MCF 10A (cell line): ENCODE results near the gene PXMP4. TPM values are rescaled to one million over a fixed set of nuclear protein-coding genes. Genes with fewer than 3 reads are reported as not detected.

Experiments
- BruUV-seq: library from RNA; stranded (reverse); fragments of 400-500 nt; replicated peaks from 2 replicates; lab custom pipeline; 2021; lab: Mats Ljungman, UMichigan
- CTCF ChIA-PET: fragments of 300-600 bp; sonication (Branson Sonifier 250); formaldehyde crosslinking; extraction: SDS; loops from one replicate; lab custom pipeline; 2021; ENCODE audit warnings: antibody characterized with exemption, inconsistent platforms; lab: Yijun Ruan, JAX
- POLR2A ChIA-PET: fragments of 300-600, 350-650 bp; sonication (Branson Sonifier 250); formaldehyde crosslinking; extraction: SDS; loops from one replicate; lab custom pipeline; 2020; ENCODE audit warnings: antibody characterized with exemption, inconsistent platforms; lab: Yijun Ruan, JAX
- DNase-seq: peaks from one replicate; pipeline ENCODE4 v3.0.0-alpha.2; 2018; ENCODE audit not compliant: unreplicated experiment
- H3K27ac Mint-ChIP-seq: one replicate; pipeline ENCODE4 v1.8.0; 2022; ENCODE audit warnings: mild to moderate bottlenecking, low read depth, mixed read lengths; ENCODE audit not compliant: unreplicated experiment
- H3K27me3 Mint-ChIP-seq: one replicate; pipeline ENCODE4 v1.8.0; 2022; ENCODE audit warnings: mixed read lengths; ENCODE audit not compliant: insufficient read depth, unreplicated experiment
- H3K36me3 Mint-ChIP-seq: one replicate; pipeline ENCODE4 v1.8.0; 2022; ENCODE audit warnings: mild to moderate bottlenecking, moderate library complexity, mixed read lengths; ENCODE audit not compliant: insufficient read depth, unreplicated experiment
- H3K4me1 Mint-ChIP-seq: one replicate; pipeline ENCODE4 v1.8.0; 2022; ENCODE audit warnings: mixed read lengths; ENCODE audit not compliant: insufficient read depth, unreplicated experiment
- H3K4me3 Mint-ChIP-seq: one replicate; pipeline ENCODE4 v1.8.0; 2022; ENCODE audit warnings: mild to moderate bottlenecking, moderate library complexity, mixed read lengths; ENCODE audit not compliant: unreplicated experiment
- H3K9me3 Mint-ChIP-seq: one replicate; pipeline ENCODE4 v1.8.0; 2022; ENCODE audit warnings: mixed read lengths; ENCODE audit not compliant: unreplicated experiment
- intact Hi-C: fragments of 100-400 bp; cut with micrococcal nuclease; formaldehyde crosslinking; loops from 2 replicates; pipeline ENCODE4 v1.14.1; 2022
- total RNA-seq: library from RNA; stranded (reverse); gene quantifications from 2 replicates; pipeline ENCODE4 v1.2.3, GENCODE V29; 2022
- TF ChIP-seq, protein P1 (sequence below): fragments of 200-600 bp; IDR thresholded peaks from one replicate; pipeline ENCODE4 v1.8.0; 2022; ENCODE audit warnings: antibody characterized with exemption, mild to moderate bottlenecking; ENCODE audit not compliant: unreplicated experiment

PXMP4 gene
- total RNA-seq, 1 experiment from 2014 or later: 3.9 TPM

DNA sequence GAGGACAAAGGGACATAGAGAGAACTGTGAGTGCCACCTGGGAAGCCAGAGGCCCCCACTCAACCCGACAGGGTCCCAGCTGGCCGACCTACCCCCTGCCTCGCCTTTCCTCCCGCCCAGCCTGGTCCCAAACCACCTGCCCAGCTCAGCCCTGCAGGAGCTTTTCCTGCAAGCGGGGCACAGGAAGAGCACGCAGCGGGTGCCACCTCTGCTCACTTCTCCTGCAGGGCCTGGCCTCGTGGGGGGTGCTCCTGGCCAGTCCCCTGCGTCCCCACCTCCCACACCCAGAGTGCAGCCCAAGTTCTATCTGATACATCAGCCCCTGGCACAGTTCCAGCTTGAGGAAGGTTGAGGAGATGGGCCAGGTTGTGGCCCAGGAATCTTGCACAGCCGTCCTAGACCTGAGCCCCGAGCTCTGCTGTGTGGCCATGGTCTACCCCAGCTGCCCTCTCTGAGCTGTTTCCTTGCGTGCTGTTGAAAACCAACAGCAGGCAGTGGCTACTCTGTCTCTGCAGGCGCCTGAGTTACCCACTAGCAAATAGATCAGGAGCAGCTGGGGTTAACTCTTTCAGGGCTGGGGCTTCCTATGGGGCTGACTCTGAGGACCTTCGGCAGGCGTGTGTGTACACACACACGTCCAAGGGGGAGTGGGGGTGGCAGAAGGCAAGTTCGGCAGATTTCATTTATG, 47.5 kb downstream of the PXMP4 start:
- intact Hi-C loops: no loop called here
- ChIA-PET CTCF (interaction anchor here (0.6 kb wide), 1 partner anchor 156 kb away, joined by 3 read pairs; no protein-coding TSS in a partner anchor), POLR2A (interaction anchor here (0.8 to 0.9 kb wide), 2 partner anchors 10 to 182 kb away, joined by 3 to 4 read pairs; partner anchors contain the start of genes C20orf144 and CBFA2T2)
- Mint-ChIP-seq H3K4me3 (peak overlapping the region; percentile 97), H3K4me1 (peaks cover 19% of the 10 kb centered on the region), H3K27ac (no peak overlapping the region), H3K36me3 (peaks cover 8% of the 10 kb centered on the region), H3K27me3 (no peaks in the 10 kb centered on the region), H3K9me3 (no peaks in the 10 kb centered on the region)
- no peak for DNase-seq
- TF ChIP-seq, protein P1, sequence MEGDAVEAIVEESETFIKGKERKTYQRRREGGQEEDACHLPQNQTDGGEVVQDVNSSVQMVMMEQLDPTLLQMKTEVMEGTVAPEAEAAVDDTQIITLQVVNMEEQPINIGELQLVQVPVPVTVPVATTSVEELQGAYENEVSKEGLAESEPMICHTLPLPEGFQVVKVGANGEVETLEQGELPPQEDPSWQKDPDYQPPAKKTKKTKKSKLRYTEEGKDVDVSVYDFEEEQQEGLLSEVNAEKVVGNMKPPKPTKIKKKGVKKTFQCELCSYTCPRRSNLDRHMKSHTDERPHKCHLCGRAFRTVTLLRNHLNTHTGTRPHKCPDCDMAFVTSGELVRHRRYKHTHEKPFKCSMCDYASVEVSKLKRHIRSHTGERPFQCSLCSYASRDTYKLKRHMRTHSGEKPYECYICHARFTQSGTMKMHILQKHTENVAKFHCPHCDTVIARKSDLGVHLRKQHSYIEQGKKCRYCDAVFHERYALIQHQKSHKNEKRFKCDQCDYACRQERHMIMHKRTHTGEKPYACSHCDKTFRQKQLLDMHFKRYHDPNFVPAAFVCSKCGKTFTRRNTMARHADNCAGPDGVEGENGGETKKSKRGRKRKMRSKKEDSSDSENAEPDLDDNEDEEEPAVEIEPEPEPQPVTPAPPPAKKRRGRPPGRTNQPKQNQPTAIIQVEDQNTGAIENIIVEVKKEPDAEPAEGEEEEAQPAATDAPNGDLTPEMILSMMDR: no peak
- BruUV-seq: no TSS peak

DNA sequence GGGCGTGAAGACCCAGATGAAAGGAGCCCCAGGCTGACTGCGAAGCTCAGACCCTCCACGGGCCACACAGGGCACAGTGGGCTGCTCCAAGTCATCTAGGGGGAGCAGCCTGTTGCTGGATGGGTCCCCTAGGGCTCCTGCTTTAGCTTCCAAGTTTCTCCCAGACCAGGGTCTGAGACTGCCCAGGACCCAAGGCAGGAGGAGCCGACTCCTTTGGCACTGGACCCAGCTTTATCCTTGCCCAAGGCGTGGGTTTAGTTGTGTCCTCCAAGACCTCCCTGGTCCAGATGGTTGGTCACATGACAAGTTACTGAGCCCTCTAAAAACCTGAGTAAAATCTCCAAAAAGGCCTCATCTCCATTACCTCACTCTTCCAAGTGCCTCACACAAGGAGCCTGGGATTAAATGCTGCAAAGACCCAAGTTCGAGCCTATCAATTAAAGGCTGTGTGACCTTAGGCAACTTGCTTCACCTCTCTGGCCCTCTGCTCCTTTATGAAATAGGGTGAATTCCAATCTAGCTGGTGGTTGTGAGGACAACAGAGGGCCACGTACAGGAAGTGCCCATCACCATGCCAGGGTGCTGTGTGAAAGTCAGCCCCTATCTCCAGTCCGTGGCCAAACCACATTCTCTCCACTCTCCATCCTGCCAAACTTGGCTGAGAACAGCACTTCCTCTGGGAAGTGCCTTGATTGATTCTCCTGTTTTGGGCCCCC, 48.4 kb downstream of the PXMP4 start:
- intact Hi-C loops: no loop called here
- Mint-ChIP-seq H3K4me3 (no peak overlapping the region), H3K4me1 (peaks cover 20% of the 10 kb centered on the region), H3K9me3 (no peaks in the 10 kb centered on the region), H3K27ac (no peak overlapping the region), H3K27me3 (no peaks in the 10 kb centered on the region), H3K36me3 (peaks cover 12% of the 10 kb centered on the region)
- TF ChIP-seq, protein P1: no peak
- no peak for DNase-seq
- ChIA-PET CTCF (interaction anchor here (0.6 to 7.0 kb wide), 4 partner anchors 11 to 457 kb away, joined by 3 to 53 read pairs (median 3); no protein-coding TSS in a partner anchor), POLR2A (interaction anchor here (0.6 to 1.3 kb wide), 2 partner anchors 118 to 271 kb away, joined by 3 read pairs; no protein-coding TSS in a partner anchor)
- TSS peak; percentile 28 for BruUV-seq

DNA sequence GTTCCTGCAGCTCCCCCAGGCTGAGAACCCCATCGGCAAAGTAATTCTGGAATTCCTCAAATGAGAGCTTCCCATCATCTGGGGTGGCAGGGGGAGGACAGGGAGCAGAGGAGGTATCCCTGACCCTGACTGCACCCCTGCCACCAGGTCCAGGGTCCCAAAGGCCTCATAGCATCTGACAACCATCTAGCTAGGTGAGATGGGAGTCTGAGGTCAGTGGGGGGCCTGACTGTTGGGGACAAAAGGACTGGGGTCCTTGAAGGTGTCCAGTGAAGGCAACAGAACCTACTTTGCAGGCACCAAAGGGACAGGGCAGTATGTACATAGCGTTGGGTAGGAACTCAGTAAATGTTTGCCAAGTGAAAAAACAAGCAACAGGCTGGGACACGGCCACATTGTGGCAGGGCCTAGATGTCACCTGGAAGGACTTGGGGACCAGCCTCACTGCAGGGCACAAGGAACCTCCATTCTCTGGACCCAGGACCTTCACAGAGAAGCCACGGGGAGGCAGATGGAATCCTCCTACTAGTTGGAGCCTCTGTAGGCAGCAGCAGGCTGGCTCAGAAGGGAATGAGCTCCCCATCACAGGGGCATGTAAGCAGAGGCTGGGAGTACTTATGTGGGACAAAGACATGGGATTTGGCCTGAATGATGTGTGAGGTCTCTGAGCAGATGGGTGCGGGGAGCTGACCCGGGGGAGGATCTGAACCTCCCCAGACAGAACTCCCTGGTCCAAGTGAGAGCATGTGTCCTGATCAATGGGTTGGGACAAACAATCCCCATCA, 49.2 kb downstream of the PXMP4 start:
- BruUV-seq: no TSS peak
- Mint-ChIP-seq H3K27me3 (no peaks in the 10 kb centered on the region), H3K27ac (no peak overlapping the region), H3K4me3 (no peak overlapping the region), H3K9me3 (no peaks in the 10 kb centered on the region), H3K4me1 (peaks cover 27% of the 10 kb centered on the region), H3K36me3 (peaks cover 12% of the 10 kb centered on the region)
- TF ChIP-seq, protein P1: no peak
- ChIA-PET CTCF (interaction anchor here (0.6 to 7.0 kb wide), 6 partner anchors 12 to 458 kb away, joined by 3 to 53 read pairs (median 3); no protein-coding TSS in a partner anchor), POLR2A (interaction anchor here (0.6 to 1.3 kb wide), 3 partner anchors 119 to 403 kb away, joined by 3 read pairs; no protein-coding TSS in a partner anchor)
- intact Hi-C loops: no loop called here
- DNase-seq: no peak
